ENCODE measurements around the gene MLPH.

Gene MLPH

DNA sequence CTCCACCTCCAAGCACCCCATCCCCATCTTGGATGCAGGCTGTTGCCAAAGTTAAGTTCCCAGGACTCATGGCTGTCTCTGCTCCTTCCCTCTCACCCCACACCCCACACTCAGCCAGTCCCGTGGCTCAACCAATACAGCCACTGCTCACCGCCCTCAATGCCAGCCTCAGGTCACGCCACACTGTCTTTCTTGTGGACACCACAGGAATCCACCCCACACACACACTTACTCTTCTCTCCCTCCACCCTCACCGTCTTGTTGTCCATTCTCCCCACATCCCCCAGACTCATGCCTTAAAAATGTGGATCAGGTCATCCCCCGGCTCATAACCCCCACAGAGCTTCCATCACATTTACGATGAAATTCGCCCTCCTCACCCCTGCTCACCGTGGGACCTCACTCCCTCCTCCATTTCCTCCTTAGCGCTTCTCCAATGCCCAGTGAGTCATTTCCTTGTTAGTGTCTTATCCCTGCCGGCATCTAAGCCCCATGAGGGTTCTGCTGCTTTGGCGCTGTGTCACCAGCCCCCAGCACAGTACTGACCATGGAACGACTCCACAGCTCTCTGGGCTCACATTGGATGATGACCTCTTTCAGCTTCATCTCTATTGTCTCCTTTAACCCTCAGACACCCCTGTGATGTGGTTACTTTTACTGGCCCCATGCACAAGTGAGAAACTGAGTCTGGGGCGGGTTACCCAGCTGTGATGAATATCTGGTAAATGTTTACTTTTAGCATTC is 13.8 kb downstream of the MLPH start:
- FAIRE-seq, result no peak

DNA sequence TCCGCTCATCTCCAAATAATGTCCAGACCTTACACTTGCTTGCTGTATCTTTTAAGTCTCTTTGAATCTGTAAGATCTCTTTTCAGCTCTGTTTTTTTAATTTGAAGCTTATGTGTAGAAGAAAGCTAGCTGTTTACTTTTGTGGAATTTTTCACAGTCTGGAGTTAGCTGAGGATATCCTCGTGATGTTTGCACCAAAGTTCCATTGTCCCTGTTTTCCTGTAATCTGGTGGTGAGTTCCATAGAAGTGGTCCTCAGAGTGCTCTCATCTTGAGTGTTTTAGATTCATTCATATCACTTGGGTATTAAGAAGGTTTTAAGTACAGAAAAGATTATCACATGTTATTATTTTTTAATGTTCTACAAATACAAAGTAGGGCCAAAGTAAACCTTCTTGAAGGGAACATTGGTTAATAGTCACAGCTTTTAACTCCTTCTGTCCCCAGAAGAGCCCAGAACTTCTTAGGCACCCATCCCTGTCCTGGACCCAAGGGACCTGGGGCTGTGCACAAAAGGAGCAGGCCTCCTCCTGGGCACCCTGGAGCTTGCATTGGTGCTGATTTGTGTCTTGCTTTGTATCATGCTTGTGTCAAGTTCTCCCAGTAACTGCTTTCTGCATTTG is 15.0 kb downstream of the MLPH start:
- FAIRE-seq, result no peak

DNA sequence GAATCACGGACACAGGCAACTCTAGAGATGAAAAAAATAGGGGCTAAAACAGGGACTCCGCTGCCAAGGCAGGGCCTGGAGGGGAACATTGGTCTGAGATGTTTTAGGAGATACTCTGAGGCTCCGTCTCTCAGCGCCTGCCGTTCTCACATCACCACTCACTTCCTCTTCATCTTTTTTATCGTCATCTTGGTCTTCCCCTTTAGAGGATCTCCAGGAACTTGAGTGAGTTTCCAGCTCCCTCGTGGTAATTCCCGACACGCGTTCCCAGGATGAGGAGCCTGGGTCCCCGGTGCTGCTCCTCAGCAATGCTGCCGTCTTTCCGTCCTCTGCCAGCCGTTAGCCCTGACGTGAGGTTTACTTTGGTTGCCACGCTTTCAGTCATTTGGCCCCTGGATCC is 16.1 kb downstream of the MLPH start:
- FAIRE-seq, result no peak

DNA sequence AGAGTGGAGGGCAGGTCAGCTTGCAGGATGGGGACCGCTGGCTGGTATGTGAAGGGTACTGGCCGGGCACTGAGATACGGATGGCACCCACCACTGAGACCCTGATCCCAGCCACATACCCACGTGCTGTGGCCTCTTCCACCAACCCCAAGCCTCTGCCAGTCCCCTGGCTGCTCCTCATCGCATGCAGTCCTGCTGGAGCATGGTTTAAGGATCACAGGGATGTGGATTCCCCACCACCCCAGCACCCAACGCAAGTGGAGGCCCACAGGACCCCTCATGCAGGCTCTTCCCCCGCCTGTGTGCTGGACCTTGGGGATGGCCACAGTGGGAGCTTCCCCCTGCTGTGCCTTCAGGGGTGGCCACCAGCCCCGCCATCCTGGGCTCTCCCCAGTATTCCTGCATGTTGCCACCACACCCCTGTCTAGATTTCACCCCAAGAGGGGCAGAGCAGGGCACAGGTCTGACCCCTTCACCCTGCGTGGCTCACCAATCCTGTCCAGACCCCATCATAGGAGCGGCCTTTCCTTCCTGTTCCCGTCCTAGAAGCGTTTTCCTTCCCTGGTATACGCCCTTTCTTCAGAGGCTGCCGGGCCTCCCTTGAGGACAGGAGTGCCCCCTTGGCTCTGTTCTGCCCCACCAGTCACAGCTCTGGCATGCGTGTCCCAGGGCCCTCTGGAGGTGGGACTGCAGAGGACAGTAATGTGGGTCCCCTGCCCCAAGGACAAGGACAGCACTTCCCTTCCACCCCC is 18.3 kb downstream of the MLPH start:
- no peak for FAIRE-seq

DNA sequence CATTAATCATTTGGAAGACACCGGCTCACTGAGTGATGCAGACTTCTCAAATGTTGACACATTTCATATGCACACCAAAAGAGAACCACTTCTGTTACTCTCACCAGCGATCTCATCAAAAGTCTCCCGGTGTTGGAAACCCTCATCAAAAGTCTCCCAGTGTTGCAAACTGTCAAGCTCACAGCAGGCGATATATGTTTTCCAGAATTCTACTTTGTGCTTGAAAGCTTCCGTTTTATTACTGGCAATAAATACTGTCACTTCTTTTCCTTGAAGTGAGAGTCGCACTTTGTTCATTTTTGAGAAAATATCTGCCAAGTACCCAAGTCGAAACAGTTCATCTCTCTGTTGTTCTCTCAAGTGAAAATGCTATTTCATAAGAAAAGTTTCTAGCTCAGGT is 20.5 kb downstream of the MLPH start:
- no peak for FAIRE-seq

DNA sequence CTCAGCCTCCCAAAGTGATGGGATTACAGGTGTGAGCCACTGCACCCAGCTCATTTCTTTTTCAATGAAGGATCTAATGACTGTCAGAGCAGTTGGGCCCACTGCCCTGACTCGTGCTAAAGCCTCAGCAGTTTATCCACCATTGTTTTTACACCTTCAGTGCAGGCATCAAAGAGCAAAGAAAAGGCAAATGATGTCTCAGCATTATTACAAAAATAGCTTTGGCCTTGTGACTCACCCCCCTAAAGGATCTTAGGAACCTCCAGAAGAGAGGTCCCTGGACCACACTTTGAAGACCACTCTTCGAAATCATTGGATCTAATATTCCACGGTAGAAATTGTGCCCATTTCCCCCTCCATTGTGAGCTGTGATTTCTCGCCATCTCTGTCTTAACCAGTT is 21.3 kb downstream of the MLPH start:
- no peak for FAIRE-seq

DNA sequence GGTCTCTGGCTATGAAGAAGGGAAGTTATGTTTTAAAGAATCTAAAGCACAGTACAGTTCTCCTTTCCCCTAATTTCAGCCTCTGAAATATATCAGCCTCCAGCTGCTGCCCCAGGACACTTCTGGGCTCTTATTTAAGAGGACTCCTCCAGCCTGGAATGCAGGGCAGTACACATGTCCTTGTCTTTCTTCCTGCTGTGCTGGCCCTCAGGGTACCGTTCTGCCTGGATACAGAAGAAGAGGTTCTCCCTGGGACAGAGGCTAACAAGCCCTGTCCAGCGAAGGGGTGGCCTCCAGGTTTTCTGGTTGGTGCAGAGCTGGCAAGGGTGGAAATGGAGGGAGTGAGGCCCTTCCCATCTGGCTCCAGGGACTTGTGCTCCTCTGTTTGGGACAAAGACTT is 22.1 kb downstream of the MLPH start:
- no peak for FAIRE-seq

DNA sequence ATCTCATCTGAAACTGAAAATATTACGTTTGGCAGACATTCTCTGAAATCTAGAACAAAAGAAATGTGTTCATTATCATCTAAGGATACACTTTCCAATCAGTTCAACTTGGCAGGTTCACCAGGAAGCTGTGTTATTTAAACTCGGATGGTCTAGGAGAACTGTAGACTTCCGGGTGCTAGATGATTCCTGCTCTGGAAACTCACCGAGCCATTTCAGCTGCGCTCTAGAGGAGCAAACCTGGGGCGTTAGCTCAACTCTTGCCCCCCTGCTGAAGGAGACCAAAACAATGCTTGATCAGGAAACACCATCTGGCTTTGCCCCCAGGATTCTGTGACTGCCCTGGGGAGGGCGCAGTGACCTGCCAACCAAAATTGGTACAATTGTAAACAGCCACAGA is 22.9 kb downstream of the MLPH start:
- no peak for FAIRE-seq

DNA sequence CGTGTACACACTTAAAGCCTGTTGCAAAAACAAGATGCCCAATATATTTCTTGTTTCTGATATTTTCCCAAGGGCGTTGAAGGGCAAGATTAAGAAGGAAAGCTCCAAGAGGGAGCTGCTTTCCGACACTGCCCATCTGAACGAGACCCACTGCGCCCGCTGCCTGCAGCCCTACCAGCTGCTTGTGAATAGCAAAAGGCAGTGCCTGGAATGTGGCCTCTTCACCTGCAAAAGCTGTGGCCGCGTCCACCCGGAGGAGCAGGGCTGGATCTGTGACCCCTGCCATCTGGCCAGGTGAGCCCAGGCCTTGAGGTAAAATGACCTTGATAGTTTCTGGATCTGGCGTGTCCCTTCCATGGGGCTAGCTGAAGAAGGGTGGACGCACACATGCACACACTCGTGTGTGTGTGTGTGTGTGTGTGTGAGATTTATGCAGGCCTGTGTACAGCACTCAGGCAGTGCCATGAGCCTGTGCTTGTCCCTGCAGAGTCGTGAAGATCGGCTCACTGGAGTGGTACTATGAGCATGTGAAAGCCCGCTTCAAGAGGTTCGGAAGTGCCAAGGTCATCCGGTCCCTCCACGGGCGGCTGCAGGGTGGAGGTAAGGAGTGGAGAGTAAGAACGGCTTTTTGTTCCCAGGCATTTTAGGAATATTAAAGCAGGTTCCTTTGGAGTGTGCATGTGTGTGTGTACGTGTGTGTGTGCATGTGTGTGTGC is 23.6 kb downstream of the MLPH start:
- no peak for FAIRE-seq

DNA sequence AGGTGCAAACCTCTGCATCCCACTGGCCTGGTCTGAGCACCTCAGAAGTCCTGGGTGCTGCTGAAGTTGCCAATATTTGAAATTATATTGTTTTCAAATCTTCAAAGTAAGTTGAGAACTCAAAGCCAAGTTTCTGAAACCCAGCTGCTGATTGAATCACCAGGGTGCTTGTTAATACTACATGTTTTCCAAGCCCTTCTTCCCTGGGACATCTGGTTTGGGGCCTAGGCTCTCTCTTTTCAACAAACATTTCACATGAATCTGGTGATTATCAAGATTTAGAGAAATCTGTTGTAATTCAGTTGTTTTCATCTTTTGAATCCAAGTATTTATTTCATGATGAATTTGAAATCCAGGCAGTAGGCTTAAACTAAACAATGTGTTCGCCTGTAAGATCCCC is 24.4 kb downstream of the MLPH start:
- FAIRE-seq, result no peak

DNA sequence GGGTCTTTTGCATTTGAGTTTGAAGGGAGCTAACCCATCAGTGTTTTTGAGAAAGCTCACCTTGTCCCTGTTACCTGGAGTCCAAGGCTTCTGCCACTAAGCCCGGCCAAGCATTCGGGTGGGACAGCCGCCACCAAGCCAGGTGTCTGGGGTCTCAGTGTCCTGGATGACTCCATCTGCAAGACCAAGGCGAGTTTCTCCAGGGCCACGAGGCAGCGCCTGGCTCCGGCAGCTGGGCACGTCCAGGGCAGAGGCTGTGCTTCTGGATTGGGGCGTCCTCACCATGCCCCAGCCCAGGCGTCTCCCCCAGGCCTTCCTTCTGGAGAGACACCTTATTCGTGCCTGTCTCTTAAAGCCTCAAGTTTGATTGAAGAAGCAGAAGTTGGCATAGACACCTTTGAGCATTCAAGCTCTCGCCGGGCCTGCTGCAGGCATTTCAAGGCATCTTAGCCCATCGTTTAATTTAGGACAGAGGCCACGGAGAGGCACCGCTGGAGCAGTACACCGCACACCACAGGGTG is 24.9 kb downstream of the MLPH start:
- FAIRE-seq, result no peak

DNA sequence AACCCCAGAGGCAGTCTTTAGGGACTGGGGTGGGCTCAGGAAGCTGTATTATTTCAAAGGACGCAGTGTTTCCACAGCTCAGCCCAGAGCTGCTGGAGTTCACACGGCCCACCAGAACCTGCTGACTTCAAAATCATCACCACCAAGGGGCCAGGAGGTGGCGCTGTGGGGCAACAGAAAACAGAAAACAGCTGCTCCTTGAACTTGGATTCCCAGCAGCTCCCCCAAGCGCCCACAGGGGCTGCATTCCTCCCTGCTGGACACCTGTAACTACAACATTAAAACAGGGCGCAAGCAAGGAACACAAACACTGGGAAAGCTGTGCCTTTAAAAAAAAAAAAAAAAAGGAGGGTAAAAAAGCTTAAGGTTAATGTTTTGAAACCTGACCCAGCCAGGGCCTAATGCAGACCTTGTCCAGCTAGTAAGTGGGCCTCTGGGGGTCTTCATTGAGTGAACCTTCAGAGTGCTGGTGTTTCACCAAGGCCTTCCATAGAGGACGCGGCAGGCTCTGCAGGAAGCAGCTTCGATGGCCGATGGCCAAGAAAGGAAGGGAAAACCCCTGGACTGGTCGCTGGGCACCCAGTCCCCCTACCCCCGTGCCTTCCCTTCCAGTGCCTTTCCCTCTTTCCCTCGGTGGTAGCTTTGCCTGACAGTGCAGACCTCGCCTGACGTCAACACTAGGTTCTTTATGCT is 25.9 kb downstream of the MLPH start:
- no peak for FAIRE-seq

DNA sequence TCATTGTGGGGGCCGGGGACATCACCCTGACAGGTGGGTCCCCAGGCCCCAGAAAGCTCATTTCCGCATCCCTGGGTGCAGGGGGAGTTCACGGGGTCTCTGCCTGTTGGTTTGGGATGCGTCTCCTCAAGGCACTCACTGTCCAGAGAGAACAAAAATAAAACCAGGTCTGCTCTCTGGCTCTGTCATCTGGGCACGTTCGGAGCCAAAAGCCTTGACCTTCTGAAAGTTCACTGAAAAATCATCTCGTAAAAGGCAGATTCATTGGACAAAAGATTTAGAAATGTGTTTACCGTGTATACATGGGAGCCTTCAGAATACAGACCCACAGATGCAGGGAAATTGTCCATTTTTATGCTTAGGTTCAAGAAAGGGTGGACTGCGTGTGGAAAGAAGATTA is 26.6 kb downstream of the MLPH start:
- no peak for FAIRE-seq

DNA sequence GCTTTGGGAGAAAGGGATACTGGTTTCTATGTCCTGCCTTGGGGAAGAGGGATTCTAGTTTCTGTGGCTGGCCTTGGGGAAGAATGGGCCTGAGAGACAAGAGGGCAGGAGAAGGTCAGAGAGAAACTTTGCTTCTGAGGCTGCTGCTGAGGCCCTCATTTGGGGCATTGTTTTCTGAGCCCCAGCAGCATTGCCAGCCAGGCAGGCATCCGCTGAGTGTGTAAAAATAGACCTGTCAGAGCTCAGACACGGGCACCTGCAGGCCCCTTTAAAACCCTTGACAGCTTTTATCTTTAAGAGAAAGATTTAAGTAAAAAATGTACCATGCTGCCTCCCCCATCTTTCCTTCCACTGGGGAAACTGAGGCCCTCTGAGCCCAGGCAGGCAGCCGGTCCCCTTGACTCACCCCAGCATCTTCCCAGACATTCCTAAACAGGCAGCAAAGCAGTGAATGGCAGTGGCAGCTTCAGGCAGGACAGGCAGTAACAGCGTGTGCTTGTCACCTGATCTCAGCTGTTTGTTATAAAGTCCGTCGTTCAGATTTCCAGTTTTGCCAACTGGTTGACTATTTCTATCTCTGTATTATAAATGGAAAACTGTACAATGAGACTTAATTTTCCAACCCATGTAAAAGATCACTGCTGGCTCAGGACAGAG is 27.6 kb downstream of the MLPH start:
- no peak for FAIRE-seq

DNA sequence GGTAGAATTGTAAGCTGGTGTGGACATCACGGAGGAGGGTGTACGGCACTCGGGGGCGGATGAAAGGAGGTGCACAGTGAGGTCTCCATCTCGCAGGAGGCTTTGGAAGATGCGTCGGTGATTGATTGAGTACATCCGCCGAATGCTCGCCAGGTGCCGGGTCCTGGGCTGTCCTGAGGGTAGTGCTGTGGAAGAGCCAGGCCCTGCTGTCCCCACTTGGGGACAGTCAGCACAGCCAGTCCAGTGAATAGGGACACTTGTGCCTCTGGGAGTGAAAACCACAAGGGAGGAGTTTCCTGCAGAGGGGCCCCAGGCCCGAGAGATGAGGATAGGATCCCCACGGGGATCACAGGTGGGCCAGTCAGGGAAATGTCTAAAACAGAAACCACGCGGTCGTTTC is 28.1 kb downstream of the MLPH start:
- FAIRE-seq, result no peak

DNA sequence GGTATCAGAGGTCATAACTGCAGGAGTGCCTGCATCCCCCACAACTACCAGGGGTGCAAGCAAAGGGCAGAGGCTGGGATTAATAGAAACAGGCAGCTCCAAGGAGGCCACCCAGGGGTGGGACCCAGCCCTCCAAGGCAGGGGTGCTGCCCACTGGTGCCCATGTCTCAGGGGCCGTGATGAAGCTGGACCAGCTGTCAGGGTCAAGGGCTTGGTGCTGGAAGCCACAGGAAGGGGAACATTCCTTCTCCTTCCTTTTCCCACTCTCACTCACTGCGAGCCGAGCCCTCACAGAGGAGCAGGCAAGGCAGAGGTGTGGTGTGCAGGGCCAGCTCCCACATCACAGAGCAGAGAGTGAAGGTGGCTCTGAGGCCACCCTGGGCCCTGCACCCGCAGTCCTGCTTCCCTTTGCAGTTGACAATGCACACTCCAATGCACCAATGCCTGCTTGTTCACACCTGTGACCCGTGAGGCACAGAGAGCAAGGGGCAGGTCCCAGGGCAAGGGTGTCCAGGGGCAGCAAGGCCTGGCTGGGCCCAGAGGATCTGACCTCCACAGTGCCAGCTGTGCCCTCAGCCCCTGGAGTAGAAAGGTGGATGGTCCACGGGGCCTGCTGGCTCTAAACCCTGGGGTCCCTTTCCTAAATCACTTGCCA is 28.7 kb downstream of the MLPH start:
- FAIRE-seq, result no peak

DNA sequence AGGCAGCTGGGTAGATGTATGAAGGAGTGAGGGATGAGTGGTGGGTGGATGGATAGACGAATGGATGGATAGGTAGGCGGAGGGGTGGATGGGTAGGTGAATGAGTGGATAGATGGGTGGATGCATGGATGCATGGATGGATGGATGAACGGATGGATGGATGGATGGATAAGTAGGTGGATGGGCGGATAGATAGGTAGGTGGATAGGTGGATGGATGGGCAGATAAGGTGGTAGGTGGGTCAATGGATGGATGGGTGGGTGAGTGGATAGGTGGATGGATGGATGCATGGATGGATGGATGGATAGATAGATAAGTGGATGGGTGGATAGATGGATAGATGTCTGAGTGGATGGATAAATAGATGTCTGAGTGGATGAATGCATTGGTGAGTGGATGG is 30.1 kb downstream of the MLPH start:
- FAIRE-seq, result no peak

DNA sequence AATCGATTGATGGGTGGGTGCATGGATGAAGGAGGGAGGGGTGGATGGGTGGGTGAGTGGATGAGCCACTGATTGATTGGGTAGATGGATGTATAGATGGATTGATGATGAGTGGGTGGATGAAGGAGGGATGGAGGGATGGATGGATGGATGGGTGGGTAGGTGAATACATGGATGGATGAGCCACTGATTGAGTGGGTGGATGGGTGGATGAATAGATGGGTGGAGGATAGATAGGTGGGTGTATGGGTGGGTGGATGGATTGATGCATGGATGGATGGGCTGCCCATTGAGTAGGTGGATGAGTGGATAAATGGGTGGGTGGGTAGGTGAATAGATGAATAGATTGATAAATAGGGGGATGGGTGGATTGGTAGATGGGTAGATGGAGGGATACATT is 30.9 kb downstream of the MLPH start:
- no peak for FAIRE-seq

DNA sequence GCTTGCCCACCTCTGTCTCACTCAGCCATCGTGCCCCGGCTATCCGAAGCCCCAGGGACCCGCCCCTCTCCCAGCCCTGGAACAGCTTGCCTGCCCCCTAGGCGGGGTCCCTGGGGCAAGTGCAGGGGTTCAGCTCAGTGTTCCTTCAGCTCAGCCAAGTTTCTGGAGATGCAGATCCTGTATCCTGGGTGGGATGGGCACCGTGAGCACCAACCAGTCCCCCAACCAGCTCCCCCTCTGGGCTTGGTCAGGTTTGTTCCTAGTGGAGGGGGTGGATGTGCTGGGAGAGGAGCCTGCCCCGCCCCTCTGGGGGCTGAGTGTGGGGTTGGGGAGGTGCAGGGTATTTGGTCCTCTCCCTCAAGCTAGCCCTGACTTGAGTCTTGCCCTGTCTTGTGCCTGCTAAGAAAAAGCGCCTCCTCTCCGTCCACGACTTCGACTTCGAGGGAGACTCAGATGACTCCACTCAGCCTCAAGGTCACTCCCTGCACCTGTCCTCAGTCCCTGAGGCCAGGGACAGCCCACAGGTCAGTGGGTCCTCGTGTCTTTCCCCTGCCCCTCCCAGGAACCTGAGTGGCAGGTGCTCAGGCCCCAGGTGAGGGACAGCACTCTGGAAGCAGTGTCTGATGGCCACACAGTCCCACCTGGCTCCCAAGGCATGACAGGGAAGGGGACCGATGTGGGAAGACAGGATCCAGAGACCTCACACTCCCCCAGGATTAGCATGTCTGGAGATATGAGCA is 32.6 kb downstream of the MLPH start:
- no peak for FAIRE-seq

DNA sequence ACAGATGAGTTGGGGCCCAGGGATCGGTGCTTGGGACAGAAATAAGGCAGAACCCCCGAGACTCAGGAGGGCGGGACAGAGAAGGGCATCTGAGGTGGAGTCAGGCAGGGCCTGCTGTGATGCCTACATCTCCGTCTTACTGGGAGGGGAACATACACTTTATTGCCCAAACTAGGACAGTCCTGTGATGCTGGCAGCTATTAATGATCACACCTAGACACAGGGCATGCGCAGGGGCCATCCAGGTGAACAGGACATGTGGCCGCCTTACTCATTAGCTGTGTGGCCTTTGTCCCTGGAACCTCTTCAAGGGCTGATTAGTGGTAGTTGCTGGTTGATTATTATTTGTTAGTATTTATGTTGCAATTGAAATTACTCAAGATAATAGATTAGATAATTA is 33.2 kb downstream of the MLPH start:
- FAIRE-seq, result no peak

DNA sequence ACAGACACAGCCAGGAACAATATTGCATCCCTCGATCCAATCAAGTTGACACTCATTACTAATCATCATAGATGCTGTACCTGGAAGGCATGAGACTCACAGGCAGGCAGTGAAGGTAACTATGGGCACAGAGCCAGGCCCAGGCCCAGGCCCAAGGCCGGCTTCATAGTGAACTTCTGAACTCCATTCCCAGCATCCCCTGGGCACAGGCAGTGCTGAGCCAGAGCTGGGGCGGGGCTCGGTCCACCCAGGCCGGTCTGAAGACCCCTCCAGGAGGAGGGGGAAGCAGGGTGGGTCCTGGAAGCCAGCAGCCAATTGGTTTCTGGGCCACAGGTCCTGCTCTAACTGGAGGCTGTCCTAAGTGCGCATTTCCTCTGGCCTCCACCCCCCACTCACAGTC is 37.6 kb downstream of the MLPH start:
- FAIRE-seq, result no peak
